ENCODE measurements around the gene CYSRT1.
"Not testable (repeated sequence)": the region's sequence is repeated elsewhere in the genome, so short reads cannot be mapped to it uniquely, and the experiment has no call there.

Gene CYSRT1

DNA sequence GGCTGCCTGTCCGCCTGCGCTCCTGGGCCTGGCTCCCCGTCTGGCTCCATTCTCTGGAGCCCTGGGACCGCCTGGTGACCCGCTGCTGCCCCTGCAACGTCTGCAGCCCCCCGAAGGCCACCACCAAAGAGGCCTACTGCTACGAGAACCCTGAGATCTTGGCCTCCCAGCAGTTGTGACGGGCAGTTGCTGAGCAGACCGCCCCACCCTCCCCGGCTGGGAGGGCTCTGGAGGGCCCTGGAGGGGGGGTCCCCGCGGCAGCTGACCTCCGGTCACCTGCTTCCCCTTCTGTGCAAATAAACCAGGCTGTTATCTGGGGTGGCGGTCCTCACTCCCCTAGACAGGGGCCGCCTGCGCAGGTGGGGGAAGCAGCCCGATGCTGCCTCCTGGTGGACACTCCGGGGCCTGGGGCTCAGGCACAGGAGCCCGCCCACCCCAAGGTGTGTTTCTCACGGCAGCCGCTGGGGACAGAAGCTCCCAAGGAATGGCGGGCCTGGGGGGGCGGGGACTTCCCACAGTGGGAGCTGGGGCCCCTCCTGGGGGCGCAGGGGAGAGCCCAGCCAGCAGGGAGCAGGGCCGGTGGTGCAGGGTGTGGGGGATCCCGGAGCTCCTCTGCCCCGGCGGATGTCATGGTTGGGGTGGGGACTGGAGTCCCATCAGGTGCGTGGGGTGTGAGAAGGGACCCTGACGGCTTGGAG, 11.4 kb downstream of the CYSRT1 start:
- no peaks in the 10 kb centered on the region for H3K9me3 ChIP-seq (ENCODE audit: control insufficient read depth in 5 of 5, low read length in 5 of 5)
- H3K27me3 ChIP-seq (ENCODE audit: control insufficient read depth in 5 of 5, insufficient read depth in 4 of 5, low read length in 5 of 5), result peaks cover 25 to 34% (median 31%) of the 10 kb centered on the region in 5 donors
- no peak overlapping the region for H3K27ac ChIP-seq (ENCODE audit: low read depth, low read length)
- peaks cover 0 to 37% (median 24%) of the 10 kb centered on the region in 5 donors for H3K4me1 ChIP-seq (ENCODE audit: control insufficient read depth in 5 of 5, insufficient read depth in 5 of 5, low read length in 5 of 5)
- H3K36me3 ChIP-seq (ENCODE audit: control insufficient read depth in 5 of 5, insufficient read depth in 5 of 5, low read length in 5 of 5), result no peaks in the 10 kb centered on the region
- H3K9ac ChIP-seq (ENCODE audit: low read length in 5 of 5), result peak overlapping the region in 2 of 5 donors; percentile 38 to 41
- peak overlapping the region in 1 of 5 donors; percentile 46 for H3K4me3 ChIP-seq (ENCODE audit: low read depth in 1 of 5, low read length in 5 of 5)

DNA sequence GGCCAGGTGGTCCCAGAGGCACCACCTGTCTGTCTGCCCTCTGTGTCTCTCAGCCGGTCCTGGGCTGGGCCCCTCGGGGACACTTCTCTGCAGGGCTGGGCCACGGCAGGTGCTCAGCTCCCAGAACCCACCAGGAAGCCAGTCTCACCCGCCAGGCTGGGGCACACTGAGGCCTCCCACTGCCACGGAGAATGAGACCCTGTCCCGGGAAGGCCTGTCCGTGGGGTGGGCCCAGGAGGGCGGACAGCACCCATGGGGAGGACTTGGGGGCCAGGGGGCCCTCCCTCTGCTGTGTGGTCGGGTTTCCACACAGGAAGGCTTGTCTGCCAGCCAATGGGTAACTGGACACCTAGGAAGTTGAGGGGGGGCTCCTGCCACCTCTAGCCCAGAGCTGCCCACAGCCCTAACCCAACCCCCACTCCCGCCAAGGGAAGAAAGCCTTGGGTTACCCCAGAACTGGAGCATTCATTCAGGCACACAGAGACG, 12.0 kb downstream of the CYSRT1 start:
- H3K4me1 ChIP-seq (ENCODE audit: control insufficient read depth in 5 of 5, insufficient read depth in 5 of 5, low read length in 5 of 5), result peaks cover 1 to 42% (median 26%) of the 10 kb centered on the region in 5 donors
- no peak overlapping the region for H3K4me3 ChIP-seq (ENCODE audit: low read depth in 1 of 5, low read length in 5 of 5)
- peaks cover 20 to 28% (median 26%) of the 10 kb centered on the region in 5 donors for H3K27me3 ChIP-seq (ENCODE audit: control insufficient read depth in 5 of 5, insufficient read depth in 4 of 5, low read length in 5 of 5)
- H3K27ac ChIP-seq (ENCODE audit: low read depth, low read length), result no peak overlapping the region
- no peaks in the 10 kb centered on the region for H3K9me3 ChIP-seq (ENCODE audit: control insufficient read depth in 5 of 5, low read length in 5 of 5)
- peaks cover 0 to 1% (median under 1%) of the 10 kb centered on the region in 5 donors for H3K36me3 ChIP-seq (ENCODE audit: control insufficient read depth in 5 of 5, insufficient read depth in 5 of 5, low read length in 5 of 5)
- H3K9ac ChIP-seq (ENCODE audit: low read length in 5 of 5), result no peak overlapping the region

DNA sequence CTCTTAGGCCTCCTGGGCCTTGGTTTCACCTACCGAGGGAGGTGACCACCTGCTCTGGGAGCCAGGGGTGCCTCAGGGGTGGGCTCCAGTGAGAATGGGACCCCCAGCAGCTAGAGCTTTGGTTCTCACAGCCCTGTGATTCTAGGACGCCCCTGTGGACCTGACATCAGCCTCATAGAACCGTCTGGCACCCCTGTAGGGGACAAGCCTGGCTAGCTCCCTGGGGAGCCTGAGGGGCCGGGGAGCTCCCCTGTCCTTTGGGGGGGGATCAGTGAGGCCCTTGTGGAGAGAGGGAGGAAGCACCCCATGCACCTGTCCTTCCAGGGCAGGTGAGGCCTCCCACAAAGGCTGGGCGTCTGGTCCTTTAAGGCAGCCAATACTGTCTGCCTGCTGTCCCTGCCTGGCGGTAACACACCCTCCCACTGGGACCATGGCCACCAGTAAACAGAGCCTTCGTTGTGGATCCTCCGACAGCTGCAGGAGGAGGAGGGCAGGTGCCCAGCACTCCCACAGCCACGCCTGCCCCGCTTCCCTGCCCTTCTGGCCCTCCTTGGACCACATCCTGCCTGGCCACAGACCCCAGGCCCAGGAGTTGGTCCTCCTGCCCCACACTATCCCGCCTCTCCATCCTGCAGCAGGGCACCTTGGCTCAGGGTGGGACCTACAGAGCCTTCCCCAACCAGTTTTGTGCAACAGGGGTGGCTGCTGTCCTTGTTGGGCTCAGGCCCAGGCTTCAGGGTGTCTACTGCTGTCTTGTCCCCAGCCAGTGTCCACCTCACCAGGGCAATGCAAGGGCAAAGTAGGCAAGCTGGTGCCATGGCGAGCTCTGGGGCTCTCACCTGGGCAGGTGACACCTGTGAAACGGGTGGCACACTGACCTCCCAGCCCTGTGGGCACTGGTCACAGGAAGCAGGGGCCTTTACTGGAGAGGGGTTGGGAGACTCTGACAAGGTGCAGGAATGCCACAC, 13.1 kb downstream of the CYSRT1 start:
- Histone ChIP-seq H3K4me1 (ENCODE audit: control insufficient read depth in 5 of 5, insufficient read depth in 5 of 5, low read length in 5 of 5) (peaks cover 8 to 52% (median 36%) of the 10 kb centered on the region in 5 donors), H3K4me3 (ENCODE audit: low read depth in 1 of 5, low read length in 5 of 5) (no peak overlapping the region), H3K27me3 (ENCODE audit: control insufficient read depth in 5 of 5, insufficient read depth in 4 of 5, low read length in 5 of 5) (peaks cover 16 to 21% (median 19%) of the 10 kb centered on the region in 5 donors), H3K36me3 (ENCODE audit: control insufficient read depth in 5 of 5, insufficient read depth in 5 of 5, low read length in 5 of 5) (peaks cover 0 to 12% (median 11%) of the 10 kb centered on the region in 5 donors), H3K9ac (ENCODE audit: low read length in 5 of 5) (no peak overlapping the region), H3K9me3 (ENCODE audit: control insufficient read depth in 5 of 5, low read length in 5 of 5) (no peaks in the 10 kb centered on the region), H3K27ac (ENCODE audit: low read depth, low read length) (no peak overlapping the region)

DNA sequence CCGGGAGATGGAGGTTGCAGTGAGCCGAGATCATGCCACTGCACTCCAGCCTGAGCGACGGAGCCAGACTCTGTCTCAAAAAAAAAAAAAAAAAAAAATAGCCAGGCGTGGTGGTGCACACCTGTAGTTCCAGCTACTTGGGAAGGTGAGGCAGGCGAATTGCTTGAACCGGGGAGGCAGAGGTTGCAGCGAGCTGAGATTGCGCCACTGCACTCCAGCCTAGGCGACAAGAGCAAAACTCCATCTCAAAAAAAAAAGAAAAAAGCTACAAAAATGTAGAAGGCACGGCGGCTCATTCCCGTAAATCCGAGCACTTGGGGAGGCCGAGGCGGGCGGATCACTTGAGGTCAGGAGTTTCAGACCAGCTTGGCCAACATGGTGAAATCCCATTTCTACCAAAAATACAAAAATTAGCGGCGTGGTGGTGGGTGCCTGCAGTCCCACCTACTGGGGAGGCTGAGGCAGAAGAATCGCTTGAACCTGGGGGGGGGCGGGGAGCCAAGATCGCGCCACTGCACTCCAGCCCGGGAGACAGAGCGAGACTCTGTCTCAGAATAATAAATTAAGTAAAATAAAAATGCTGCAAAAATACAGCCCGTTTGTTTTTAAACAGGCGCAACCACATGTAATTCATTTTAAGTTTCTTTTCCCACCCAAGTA, 14.7 kb downstream of the CYSRT1 start:
- not testable (repeated sequence) for H3K9me3 ChIP-seq (ENCODE audit: control insufficient read depth in 5 of 5, low read length in 5 of 5)
- peak overlapping the region; percentile 86 for H3K27ac ChIP-seq (ENCODE audit: low read depth, low read length)
- H3K4me3 ChIP-seq (ENCODE audit: low read depth in 1 of 5, low read length in 5 of 5), result peak overlapping the region; percentile 22 to 77 (median 67)
- H3K36me3 ChIP-seq (ENCODE audit: control insufficient read depth in 5 of 5, insufficient read depth in 5 of 5, low read length in 5 of 5), result peaks cover 0 to 21% (median 19%) of the 10 kb centered on the region in 5 donors
- peaks cover 8 to 65% (median 43%) of the 10 kb centered on the region in 5 donors for H3K4me1 ChIP-seq (ENCODE audit: control insufficient read depth in 5 of 5, insufficient read depth in 5 of 5, low read length in 5 of 5)
- peak overlapping the region in 4 of 5 donors; percentile 65 to 81 (median 71) for H3K9ac ChIP-seq (ENCODE audit: low read length in 5 of 5)
- peaks cover 7 to 11% (median 8%) of the 10 kb centered on the region in 5 donors for H3K27me3 ChIP-seq (ENCODE audit: control insufficient read depth in 5 of 5, insufficient read depth in 4 of 5, low read length in 5 of 5)

DNA sequence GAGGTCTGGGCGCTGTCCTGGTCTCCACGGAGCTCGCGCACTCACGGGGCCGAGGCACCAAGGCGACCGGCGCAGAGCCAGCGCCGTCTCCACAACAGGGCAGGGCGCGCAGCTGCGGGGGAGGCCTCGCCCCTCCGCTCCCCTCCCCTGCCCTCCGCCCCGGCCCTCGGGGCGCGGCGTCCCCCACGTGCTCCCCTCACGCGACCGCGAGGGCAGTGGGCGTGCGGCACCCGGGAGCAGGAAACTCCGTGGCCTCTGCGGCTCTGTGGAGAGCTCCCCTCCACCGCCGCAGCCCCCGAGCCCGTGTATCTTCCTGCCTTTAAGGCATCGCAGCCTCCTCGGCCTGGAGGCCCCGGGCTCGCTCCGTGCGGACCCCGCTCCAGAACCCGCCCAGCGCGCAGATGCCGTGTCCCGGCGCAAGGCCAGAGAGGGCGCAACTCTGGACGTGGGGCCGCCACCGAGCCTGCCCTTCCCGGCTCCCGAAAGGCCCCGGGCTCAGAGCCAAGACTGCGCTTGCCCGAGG, 15.4 kb downstream of the CYSRT1 start:
- Histone ChIP-seq H3K27me3 (ENCODE audit: control insufficient read depth in 5 of 5, insufficient read depth in 4 of 5, low read length in 5 of 5) (peaks cover 2 to 4% (median 3%) of the 10 kb centered on the region in 5 donors), H3K36me3 (ENCODE audit: control insufficient read depth in 5 of 5, insufficient read depth in 5 of 5, low read length in 5 of 5) (peaks cover 0 to 21% (median 19%) of the 10 kb centered on the region in 5 donors), H3K9me3 (ENCODE audit: control insufficient read depth in 5 of 5, low read length in 5 of 5) (no peaks in the 10 kb centered on the region), H3K4me1 (ENCODE audit: control insufficient read depth in 5 of 5, insufficient read depth in 5 of 5, low read length in 5 of 5) (peaks cover 8 to 68% (median 43%) of the 10 kb centered on the region in 5 donors), H3K9ac (ENCODE audit: low read length in 5 of 5) (peak overlapping the region in 4 of 5 donors; percentile 65 to 81 (median 71)), H3K4me3 (ENCODE audit: low read depth in 1 of 5, low read length in 5 of 5) (peak overlapping the region in 4 of 5 donors; percentile 65 to 77 (median 67)), H3K27ac (ENCODE audit: low read depth, low read length) (peak overlapping the region; percentile 86)

DNA sequence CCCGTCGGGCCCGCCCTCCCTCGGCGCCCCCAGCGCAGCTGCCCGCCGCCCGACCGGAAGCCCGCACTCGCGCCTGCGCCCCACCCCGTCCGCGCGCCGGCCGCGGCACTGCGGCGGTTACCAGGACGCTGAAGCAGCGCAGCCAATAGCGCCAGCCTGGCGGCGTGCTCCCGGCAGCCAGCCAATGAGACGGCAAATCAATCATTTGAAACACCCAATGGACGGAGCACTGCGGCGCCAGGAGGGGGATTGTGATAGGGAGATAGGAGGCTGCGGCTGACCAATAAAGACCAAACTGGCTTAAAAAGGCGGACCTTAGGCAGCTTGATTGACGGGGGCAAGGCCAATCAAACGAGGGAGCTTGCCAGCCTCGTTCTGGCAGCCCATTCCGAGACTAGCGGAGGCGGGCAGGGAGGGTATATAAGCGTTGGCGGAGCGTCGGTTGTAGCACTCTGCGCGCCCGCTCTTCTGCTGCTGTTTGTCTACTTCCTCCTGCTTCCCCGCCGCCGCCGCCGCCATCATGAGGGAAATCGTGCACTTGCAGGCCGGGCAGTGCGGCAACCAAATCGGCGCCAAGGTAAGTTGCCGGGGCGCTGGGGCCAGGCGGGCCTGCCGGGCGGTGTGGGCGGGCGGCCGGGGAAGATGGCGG, 16.0 kb downstream of the CYSRT1 start, which contains the start of gene TUBB4B:
Gene TUBB4B (plus strand): TSS at position 447 of the 649 bp plus-strand sequence. CDS start 74 bp downstream, at position 521.
- peak within 1 kb of the TSS; percentile 80 to 87 (median 83) for H3K4me3 ChIP-seq (ENCODE audit: low read depth in 1 of 5, low read length in 5 of 5)
- peak within 1 kb of the TSS in 4 of 5 donors; percentile 70 to 91 (median 84) for H3K9ac ChIP-seq (ENCODE audit: low read length in 5 of 5)
- peaks cover 0 to 3% (median 0%) of the 10 kb centered on the region in 5 donors for H3K27me3 ChIP-seq (ENCODE audit: control insufficient read depth in 5 of 5, insufficient read depth in 4 of 5, low read length in 5 of 5)
- peaks cover 8 to 62% (median 41%) of the 10 kb centered on the region in 5 donors for H3K4me1 ChIP-seq (ENCODE audit: control insufficient read depth in 5 of 5, insufficient read depth in 5 of 5, low read length in 5 of 5)
- H3K9me3 ChIP-seq (ENCODE audit: control insufficient read depth in 5 of 5, low read length in 5 of 5), result no peaks in the 10 kb centered on the region
- peaks cover 0 to 21% (median 19%) of the 10 kb centered on the region in 5 donors for H3K36me3 ChIP-seq (ENCODE audit: control insufficient read depth in 5 of 5, insufficient read depth in 5 of 5, low read length in 5 of 5)
- H3K27ac ChIP-seq (ENCODE audit: low read depth, low read length), result peak within 1 kb of the TSS; percentile 86

DNA sequence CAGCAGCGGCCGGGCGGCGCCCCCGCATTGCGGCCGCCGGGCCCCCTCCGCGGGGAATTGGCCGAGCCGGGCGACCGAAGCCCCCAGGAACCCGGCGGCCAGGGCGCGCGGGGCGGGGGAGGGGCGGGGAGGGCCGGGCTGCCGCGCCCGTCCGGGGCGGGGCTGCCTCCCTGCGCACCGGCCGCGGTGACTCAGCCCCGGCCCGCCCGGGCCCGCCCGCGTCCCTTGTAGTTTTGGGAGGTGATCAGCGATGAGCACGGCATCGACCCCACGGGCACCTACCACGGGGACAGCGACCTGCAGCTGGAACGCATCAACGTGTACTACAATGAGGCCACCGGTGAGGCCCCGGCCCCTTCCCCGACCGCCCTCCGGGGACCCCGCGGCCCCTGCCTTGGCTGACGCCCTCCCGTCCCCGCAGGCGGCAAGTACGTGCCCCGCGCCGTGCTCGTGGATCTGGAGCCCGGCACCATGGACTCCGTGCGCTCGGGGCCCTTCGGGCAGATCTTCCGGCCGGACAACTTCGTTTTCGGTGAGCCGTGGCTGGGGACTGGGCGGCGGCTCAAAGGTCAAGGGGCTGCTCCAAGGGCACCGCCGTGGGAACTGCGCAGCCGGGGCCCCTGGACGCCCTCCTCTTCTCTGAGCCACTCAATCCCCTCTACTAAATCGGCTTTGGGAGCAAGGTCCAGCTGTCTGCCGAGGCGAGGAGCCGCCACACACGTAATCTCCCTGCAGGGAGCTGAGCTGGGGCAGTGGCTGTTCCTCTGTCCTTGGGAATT, 16.7 kb downstream of the CYSRT1 start:
- peak overlapping the region; percentile 80 to 87 (median 83) for H3K4me3 ChIP-seq (ENCODE audit: low read depth in 1 of 5, low read length in 5 of 5)
- H3K4me1 ChIP-seq (ENCODE audit: control insufficient read depth in 5 of 5, insufficient read depth in 5 of 5, low read length in 5 of 5), result peaks cover 8 to 55% (median 35%) of the 10 kb centered on the region in 5 donors
- H3K9ac ChIP-seq (ENCODE audit: low read length in 5 of 5), result peak overlapping the region in 4 of 5 donors; percentile 70 to 91 (median 84)
- no peaks in the 10 kb centered on the region for H3K9me3 ChIP-seq (ENCODE audit: control insufficient read depth in 5 of 5, low read length in 5 of 5)
- H3K27me3 ChIP-seq (ENCODE audit: control insufficient read depth in 5 of 5, insufficient read depth in 4 of 5, low read length in 5 of 5), result peaks cover 0 to 3% (median 0%) of the 10 kb centered on the region in 5 donors
- H3K36me3 ChIP-seq (ENCODE audit: control insufficient read depth in 5 of 5, insufficient read depth in 5 of 5, low read length in 5 of 5), result peaks cover 0 to 21% (median 19%) of the 10 kb centered on the region in 5 donors
- H3K27ac ChIP-seq (ENCODE audit: low read depth, low read length), result peak overlapping the region; percentile 74
